ENCODE measurements around the gene DCLK2.

The DCLK2 gene

DNA sequence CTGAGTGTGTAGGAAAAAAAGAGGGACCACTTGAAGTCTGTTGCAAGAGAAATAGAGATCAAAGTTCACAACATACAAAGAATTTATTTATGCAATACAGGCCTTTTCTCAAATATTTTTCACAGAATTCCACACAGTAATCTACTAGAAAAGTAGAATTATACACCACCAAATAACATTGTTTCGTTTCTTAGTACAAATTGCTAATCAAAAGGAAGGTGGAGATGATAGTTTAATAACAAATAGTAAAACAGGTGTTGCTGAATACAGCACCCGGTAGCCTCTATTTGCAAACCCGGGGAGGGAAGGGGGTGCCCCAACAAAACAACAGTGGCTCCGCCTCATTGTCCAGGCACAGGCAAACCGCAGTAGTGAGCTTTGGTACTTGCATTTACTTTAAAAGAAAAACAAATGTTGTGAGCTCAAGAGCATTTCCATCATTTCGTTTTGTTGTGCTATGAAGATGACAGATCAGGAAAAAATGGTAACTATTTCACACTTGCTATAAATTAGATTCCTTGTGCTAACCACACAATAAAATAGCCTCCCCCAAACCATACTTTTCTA, 186.4 kb downstream of the DCLK2 start:
- H3K4me1 Mint-ChIP-seq (ENCODE audit: low read depth) = no peaks in the 10 kb centered on the region
- H3K27me3 Mint-ChIP-seq (ENCODE audit: low read depth) = no peaks in the 10 kb centered on the region
- no peaks in the 10 kb centered on the region for H3K9me3 Mint-ChIP-seq
- H3K27ac Mint-ChIP-seq = no peak overlapping the region
- no peak overlapping the region for H3K4me3 Mint-ChIP-seq
- H3K36me3 Mint-ChIP-seq (ENCODE audit: low read depth) = no peaks in the 10 kb centered on the region

- no peaks in the 10 kb centered on the region for H3K27me3 Mint-ChIP-seq (ENCODE audit: low read depth)
These were observed 187.6 kb downstream of the DCLK2 start for GRCh38 chr4:150265806-150266205.

DNA sequence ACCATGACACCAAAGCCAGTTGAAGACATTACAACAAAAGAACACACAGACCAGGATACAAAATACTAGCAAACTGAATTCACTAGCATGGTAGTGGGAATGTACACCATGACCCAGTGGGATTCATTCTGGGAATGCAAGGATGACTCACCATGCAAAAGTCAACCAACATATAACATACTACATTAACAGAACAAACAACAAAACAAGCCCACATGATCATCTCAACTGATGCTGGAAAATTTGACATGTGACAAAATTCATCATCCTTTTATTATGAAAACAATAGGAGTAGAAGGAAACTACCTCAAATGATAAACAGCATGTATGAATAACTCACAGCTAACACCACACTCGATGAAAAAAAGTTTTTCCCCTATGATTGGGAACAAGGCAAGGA, 190.2 kb downstream of the DCLK2 start:
- Mint-ChIP-seq H3K4me3 (no peak overlapping the region), H3K4me1 (ENCODE audit: low read depth) (no peaks in the 10 kb centered on the region), H3K36me3 (ENCODE audit: low read depth) (peaks cover 7% of the 10 kb centered on the region), H3K9me3 (no peaks in the 10 kb centered on the region), H3K27me3 (ENCODE audit: low read depth) (no peaks in the 10 kb centered on the region), H3K27ac (no peak overlapping the region)

More at GRCh38 chr4:150265806-150266205, 187.6 kb downstream of the DCLK2 start:
- H3K4me3 Mint-ChIP-seq = no peak overlapping the region
- no peak overlapping the region for H3K27ac Mint-ChIP-seq
- no peaks in the 10 kb centered on the region for H3K4me1 Mint-ChIP-seq (ENCODE audit: low read depth)
- no peaks in the 10 kb centered on the region for H3K9me3 Mint-ChIP-seq
- peaks cover 3% of the 10 kb centered on the region for H3K36me3 Mint-ChIP-seq (ENCODE audit: low read depth)

DNA sequence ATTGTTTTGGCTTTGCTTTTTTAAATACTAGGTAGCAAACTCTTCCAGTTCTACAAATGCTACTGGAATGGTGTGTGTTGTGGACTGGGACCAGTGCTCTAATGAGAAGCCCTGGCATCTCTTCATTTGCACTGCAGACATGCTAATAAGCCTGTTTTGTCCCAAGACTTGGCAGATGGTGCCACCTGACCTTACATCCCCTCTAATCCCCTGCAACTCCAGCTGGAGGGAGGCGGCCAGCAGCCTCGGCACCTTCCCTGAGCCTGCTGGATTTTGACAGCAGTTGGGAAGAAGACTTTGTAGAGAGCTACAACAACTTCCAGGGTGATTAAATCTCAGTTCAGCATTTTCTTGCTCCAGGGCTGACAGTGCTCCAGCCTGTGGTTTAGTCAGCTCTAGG, 200.0 kb downstream of the DCLK2 start:
- peaks cover 24% of the 10 kb centered on the region for H3K36me3 Mint-ChIP-seq (ENCODE audit: low read depth)
- H3K4me3 Mint-ChIP-seq = no peak overlapping the region
- H3K4me1 Mint-ChIP-seq (ENCODE audit: low read depth) = no peaks in the 10 kb centered on the region
- no peak overlapping the region for H3K27ac Mint-ChIP-seq
- H3K27me3 Mint-ChIP-seq (ENCODE audit: low read depth) = no peaks in the 10 kb centered on the region
- H3K9me3 Mint-ChIP-seq = no peaks in the 10 kb centered on the region

- Mint-ChIP-seq H3K36me3 (ENCODE audit: low read depth) (peaks cover 21% of the 10 kb centered on the region), H3K4me3 (no peak overlapping the region), H3K27me3 (ENCODE audit: low read depth) (no peaks in the 10 kb centered on the region), H3K4me1 (ENCODE audit: low read depth) (no peaks in the 10 kb centered on the region), H3K27ac (no peak overlapping the region), H3K9me3 (no peaks in the 10 kb centered on the region)
These were observed 202.0 kb downstream of the DCLK2 start for GRCh38 chr4:150280081-150280895.

DNA sequence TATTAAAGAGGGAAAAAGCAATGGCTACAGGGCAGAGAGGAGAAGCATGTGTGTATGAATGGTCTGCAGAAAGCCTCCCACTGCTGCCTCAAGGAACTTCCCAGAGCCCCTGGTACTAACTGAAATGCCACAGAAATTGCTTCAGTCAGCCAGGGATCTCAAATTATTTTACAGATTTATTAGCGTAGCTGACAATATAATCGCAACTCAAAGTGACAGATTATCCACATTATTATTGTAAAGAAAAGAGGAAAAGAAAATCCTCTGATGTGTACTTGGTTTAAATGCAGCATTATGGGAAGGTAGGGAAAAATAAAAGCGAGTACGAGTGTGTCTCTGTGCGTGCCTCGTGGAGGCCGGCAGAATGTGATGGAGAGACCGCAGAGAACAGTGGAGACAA, 202.7 kb downstream of the DCLK2 start:
- Mint-ChIP-seq H3K36me3 (ENCODE audit: low read depth) (peaks cover 21% of the 10 kb centered on the region), H3K27me3 (ENCODE audit: low read depth) (no peaks in the 10 kb centered on the region), H3K27ac (no peak overlapping the region), H3K4me1 (ENCODE audit: low read depth) (no peaks in the 10 kb centered on the region), H3K9me3 (no peaks in the 10 kb centered on the region), H3K4me3 (no peak overlapping the region)

DNA sequence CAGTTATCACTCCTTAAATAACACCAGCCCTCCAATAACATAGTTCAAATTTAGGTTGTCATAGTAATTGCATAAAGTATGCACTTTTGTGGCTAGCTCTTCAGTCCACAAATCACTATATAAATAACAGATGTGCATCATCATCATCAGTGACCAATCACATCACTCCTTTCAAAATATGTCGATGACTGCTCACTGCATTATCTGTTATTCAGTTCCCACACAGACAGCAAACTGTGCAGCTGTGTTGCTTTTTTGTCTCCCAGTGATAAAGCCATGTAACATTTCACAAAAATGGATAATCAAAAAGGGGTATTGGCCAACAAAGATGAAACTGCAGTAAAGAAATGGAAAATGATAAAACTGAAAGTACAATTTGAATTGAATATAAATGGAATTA, 205.4 kb downstream of the DCLK2 start:
- H3K27me3 Mint-ChIP-seq (ENCODE audit: low read depth) = no peaks in the 10 kb centered on the region
- no peak overlapping the region for H3K4me3 Mint-ChIP-seq
- H3K9me3 Mint-ChIP-seq = no peaks in the 10 kb centered on the region
- H3K4me1 Mint-ChIP-seq (ENCODE audit: low read depth) = no peaks in the 10 kb centered on the region
- H3K27ac Mint-ChIP-seq = no peak overlapping the region
- peaks cover 12% of the 10 kb centered on the region for H3K36me3 Mint-ChIP-seq (ENCODE audit: low read depth)

DNA sequence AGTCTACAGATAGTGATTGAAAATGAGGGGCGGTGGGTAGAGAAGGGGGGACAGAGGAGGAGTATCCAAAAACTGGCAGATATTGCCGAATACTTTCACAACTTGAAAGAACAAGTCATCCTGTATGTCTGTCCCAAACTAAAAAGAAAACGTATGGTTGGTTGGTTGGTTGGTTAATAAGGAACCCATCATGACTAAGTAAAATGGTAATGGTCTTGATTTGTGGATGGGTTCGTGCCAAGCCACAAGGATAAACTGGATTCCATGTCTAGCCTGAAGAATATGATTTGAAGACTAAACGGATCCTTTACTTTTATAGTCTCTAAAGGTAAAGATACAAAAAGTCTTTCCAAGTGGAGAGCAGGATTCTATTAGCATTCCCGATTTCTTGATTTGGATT, 208.4 kb downstream of the DCLK2 start:
- Mint-ChIP-seq H3K4me1 (ENCODE audit: low read depth) (peaks cover 4% of the 10 kb centered on the region), H3K36me3 (ENCODE audit: low read depth) (peaks cover 6% of the 10 kb centered on the region), H3K4me3 (no peak overlapping the region), H3K9me3 (no peaks in the 10 kb centered on the region), H3K27ac (no peak overlapping the region), H3K27me3 (ENCODE audit: low read depth) (no peaks in the 10 kb centered on the region)

- H3K27me3 Mint-ChIP-seq (ENCODE audit: low read depth) = no peaks in the 10 kb centered on the region
- no peak overlapping the region for H3K4me3 Mint-ChIP-seq
- no peak overlapping the region for H3K27ac Mint-ChIP-seq
- H3K4me1 Mint-ChIP-seq (ENCODE audit: low read depth) = peaks cover 4% of the 10 kb centered on the region
- H3K36me3 Mint-ChIP-seq (ENCODE audit: low read depth) = peaks cover 4% of the 10 kb centered on the region
- no peaks in the 10 kb centered on the region for H3K9me3 Mint-ChIP-seq
These were observed 211.0 kb downstream of the DCLK2 start for GRCh38 chr4:150289198-150289597.

GRCh38 chr4:150289881-150290280, 211.6 kb downstream of the DCLK2 start:
- Mint-ChIP-seq H3K27me3 (ENCODE audit: low read depth) (no peaks in the 10 kb centered on the region), H3K4me3 (no peak overlapping the region), H3K4me1 (ENCODE audit: low read depth) (peaks cover 4% of the 10 kb centered on the region), H3K9me3 (no peaks in the 10 kb centered on the region), H3K27ac (no peak overlapping the region), H3K36me3 (ENCODE audit: low read depth) (peaks cover 4% of the 10 kb centered on the region)

DNA sequence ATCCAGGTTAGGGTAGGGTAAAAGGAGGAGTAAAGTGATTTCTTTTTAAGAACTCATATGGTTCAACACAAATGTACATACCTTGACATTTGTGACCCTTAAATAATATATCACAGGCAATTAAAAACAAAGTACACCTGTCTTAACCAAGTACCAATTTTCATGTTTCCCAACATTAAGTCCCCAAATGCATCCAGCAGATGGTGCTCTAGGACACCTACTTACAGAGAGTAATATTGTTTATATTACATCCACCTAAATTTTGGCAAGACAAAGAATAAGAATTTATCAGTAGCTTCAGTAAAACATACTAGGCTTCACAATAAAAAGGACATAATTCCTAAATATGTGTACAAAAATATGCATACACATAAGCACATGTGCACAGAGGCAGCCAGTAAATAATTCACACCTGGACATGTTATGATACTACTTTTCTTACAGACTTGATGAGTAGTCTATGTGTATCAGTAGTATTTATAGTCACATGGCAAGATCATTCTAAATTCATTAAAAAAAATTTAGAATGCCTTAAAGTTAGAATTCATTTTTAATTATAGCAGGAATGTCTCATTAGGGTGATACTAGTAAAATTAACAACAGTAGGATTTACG, 219.7 kb downstream of the DCLK2 start:
- Mint-ChIP-seq H3K4me1 (ENCODE audit: low read depth) (no peaks in the 10 kb centered on the region), H3K27me3 (ENCODE audit: low read depth) (no peaks in the 10 kb centered on the region), H3K9me3 (no peaks in the 10 kb centered on the region), H3K4me3 (no peak overlapping the region), H3K27ac (no peak overlapping the region), H3K36me3 (ENCODE audit: low read depth) (peaks cover 3% of the 10 kb centered on the region)

DNA sequence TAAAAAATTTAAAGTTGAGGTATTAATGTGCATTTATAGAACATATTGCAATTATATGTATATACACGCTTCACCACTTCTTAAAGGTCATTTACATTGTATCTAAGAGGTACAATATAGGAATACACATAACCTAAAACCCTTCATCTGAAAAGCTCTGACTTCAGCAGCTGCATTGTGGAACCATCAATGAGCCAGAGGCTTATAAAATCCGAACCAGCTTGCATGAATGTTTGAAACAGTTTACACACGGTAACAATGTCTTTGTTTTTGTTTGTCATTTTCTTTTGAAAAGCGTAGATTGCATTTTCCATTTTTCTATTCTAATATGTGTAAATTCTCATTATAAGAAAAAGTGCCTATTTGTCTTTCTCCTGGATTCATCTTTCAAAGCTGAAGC, 221.6 kb downstream of the DCLK2 start:
- Mint-ChIP-seq H3K4me3 (no peak overlapping the region), H3K36me3 (ENCODE audit: low read depth) (peaks cover 3% of the 10 kb centered on the region), H3K9me3 (no peaks in the 10 kb centered on the region)

GRCh38 chr4:150302553-150302952, 224.3 kb downstream of the DCLK2 start:
- H3K27ac Mint-ChIP-seq = no peak overlapping the region
- H3K4me3 Mint-ChIP-seq = no peak overlapping the region
- H3K27me3 Mint-ChIP-seq (ENCODE audit: low read depth) = no peaks in the 10 kb centered on the region
- peaks cover 7% of the 10 kb centered on the region for H3K36me3 Mint-ChIP-seq (ENCODE audit: low read depth)
- H3K9me3 Mint-ChIP-seq = no peaks in the 10 kb centered on the region
- no peaks in the 10 kb centered on the region for H3K4me1 Mint-ChIP-seq (ENCODE audit: low read depth)

More for the DNA sequence above, 221.6 kb downstream of the DCLK2 start:
- Mint-ChIP-seq H3K27me3 (ENCODE audit: low read depth) (no peaks in the 10 kb centered on the region), H3K27ac (no peak overlapping the region), H3K4me1 (ENCODE audit: low read depth) (no peaks in the 10 kb centered on the region)

GRCh38 chr4:150305995-150306394, 227.8 kb downstream of the DCLK2 start:
- H3K4me3 Mint-ChIP-seq = no peak overlapping the region
- no peaks in the 10 kb centered on the region for H3K27me3 Mint-ChIP-seq (ENCODE audit: low read depth)
- H3K36me3 Mint-ChIP-seq (ENCODE audit: low read depth) = peaks cover 7% of the 10 kb centered on the region
- H3K4me1 Mint-ChIP-seq (ENCODE audit: low read depth) = no peaks in the 10 kb centered on the region
- H3K27ac Mint-ChIP-seq = no peak overlapping the region
- H3K9me3 Mint-ChIP-seq = no peaks in the 10 kb centered on the region

DNA sequence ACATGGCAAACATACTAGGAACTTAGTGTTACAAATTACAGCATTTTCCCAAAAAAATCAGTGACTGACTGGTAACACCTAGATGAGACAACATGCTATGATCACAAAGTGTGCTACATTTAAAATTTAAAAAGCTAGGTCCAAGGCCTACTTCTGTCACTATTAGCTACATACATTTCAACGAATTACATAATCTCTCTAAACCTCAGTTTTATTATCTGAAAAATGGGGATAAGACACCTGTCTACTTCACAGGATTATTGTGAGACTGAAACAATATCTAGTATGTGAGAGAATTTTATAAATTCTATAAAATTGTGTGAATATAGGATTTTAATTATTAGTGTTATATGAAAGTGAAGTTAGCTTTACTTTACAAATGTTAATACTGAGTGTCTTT, 228.5 kb downstream of the DCLK2 start:
- no peaks in the 10 kb centered on the region for H3K9me3 Mint-ChIP-seq
- no peaks in the 10 kb centered on the region for H3K4me1 Mint-ChIP-seq (ENCODE audit: low read depth)
- H3K36me3 Mint-ChIP-seq (ENCODE audit: low read depth) = peaks cover 6% of the 10 kb centered on the region
- H3K4me3 Mint-ChIP-seq = no peak overlapping the region
- H3K27ac Mint-ChIP-seq = no peak overlapping the region
- H3K27me3 Mint-ChIP-seq (ENCODE audit: low read depth) = no peaks in the 10 kb centered on the region

Data from T-helper 1 cell treated with Interleukin-12 subunit alpha and Interleukin-12 subunit beta and Interleukin-4 antibody, amounts not matched to agents 30 μg/mL and 1 μg/mL, for 36 hours (primary cell).